Endodermal cell (in vitro differentiated cells): ENCODE measurements around the gene ATP6V1G1. TPM values are rescaled to one million over a fixed set of nuclear protein-coding genes. Genes with fewer than 3 reads are reported as not detected.
A peak's percentile ranks its signal among the peaks of the same experiment; 100 is the strongest.

Experiments
- DNase-seq: peaks from one replicate; pipeline ENCODE4 v3.0.0-alpha.2; 2017
- H3K27ac ChIP-seq: 2 replicates; pipeline ENCODE4 v1.5.1; 2013; ENCODE audit warnings: mild to moderate bottlenecking, low read depth, low read length, moderate library complexity
- H3K27me3 ChIP-seq: 2 replicates; pipeline ENCODE4 v1.6.1; 2013; ENCODE audit warnings: mild to moderate bottlenecking, low read length, moderate library complexity; ENCODE audit not compliant: insufficient read depth, control insufficient read depth, poor library complexity, severe bottlenecking
- H3K36me3 ChIP-seq: 2 replicates; pipeline ENCODE4 v1.7.0; 2013; ENCODE audit warnings: mild to moderate bottlenecking, low read length, moderate library complexity; ENCODE audit not compliant: control insufficient read depth, insufficient read depth
- H3K4me1 ChIP-seq: one replicate; pipeline ENCODE4 v1.7.0; 2013; ENCODE audit warnings: low read length; ENCODE audit not compliant: control insufficient read depth, insufficient read depth
- H3K4me3 ChIP-seq: 2 replicates; pipeline ENCODE4 v1.5.1; 2013; ENCODE audit warnings: mild to moderate bottlenecking, low read length, moderate library complexity
- H3K9ac ChIP-seq: 2 replicates; pipeline ENCODE4 v1.6.1; 2013; ENCODE audit warnings: mild to moderate bottlenecking, low read length, moderate library complexity; ENCODE audit not compliant: poor library complexity, severe bottlenecking; ENCODE audit errors: extremely low read depth
- H3K9me3 ChIP-seq: 2 replicates; pipeline ENCODE4 v1.6.1; 2013; ENCODE audit warnings: mild to moderate bottlenecking, low read length, moderate library complexity; ENCODE audit not compliant: control insufficient read depth
- H3K27ac Mint-ChIP-seq: 2 replicates; pipeline ENCODE4 v1.8.0; 2020; ENCODE audit warnings: mixed read lengths
- H3K27me3 Mint-ChIP-seq: 2 replicates; pipeline ENCODE4 v1.8.0; 2021; ENCODE audit warnings: mild to moderate bottlenecking, mixed read lengths; ENCODE audit not compliant: insufficient read depth
- H3K36me3 Mint-ChIP-seq: 2 replicates; pipeline ENCODE4 v1.8.0; 2020; ENCODE audit warnings: low read depth, mixed read lengths
- H3K4me1 Mint-ChIP-seq: 2 replicates; pipeline ENCODE4 v1.8.0; 2020; ENCODE audit warnings: mixed read lengths
- H3K4me3 Mint-ChIP-seq: 2 replicates; pipeline ENCODE4 v1.8.0; 2020; ENCODE audit warnings: mild to moderate bottlenecking, moderate library complexity, mixed read lengths
- H3K9me3 Mint-ChIP-seq: 2 replicates; pipeline ENCODE4 v1.8.0; 2020; ENCODE audit warnings: mild to moderate bottlenecking, mixed read lengths
- CTCF ChIP-seq: fragments of 200-600 bp; sonication (generic); conservative IDR thresholded peaks from 2 replicates; pipeline ENCODE4 v1.5.0; 2021; ENCODE audit warnings: antibody characterized with exemption, mild to moderate bottlenecking
- WGBS, 2 experiments: methylation state at CpG; one replicate each; pipeline versions ENCODE4 v1.1.5 to v1.1.7; 2013; ENCODE audit warnings: missing lambda C conversion rate in 2 of 2, mixed read lengths in 1 of 2; ENCODE audit not compliant: insufficient coverage in 1 of 2, insufficient read length in 1 of 2; 5-methylcytosine and 5-hydroxymethylcytosine counted together
- total RNA-seq, 2 donors: library from RNA; stranded (reverse); fragmentation: NEBNext Ultra II Directional in 1 of 2; extraction: Animal tissue kit (Norgen Biotek cat#: 25700) in 1 of 2; gene quantifications; 2 replicates in 1 of 2; 3 replicates in 1 of 2; pipeline ENCODE4 v1.2.1, GENCODE V29; 2021

The ATP6V1G1 gene
- total RNA-seq, 2 donors from 2014 or later = 123 TPM

- H3K27me3 ChIP-seq = no peaks in the 10 kb centered on the region
- Mint-ChIP-seq H3K27me3 (no peaks in the 10 kb centered on the region), H3K36me3 (peaks cover 44% of the 10 kb centered on the region), H3K27ac (peak overlapping the region; percentile 39), H3K4me3 (no peak overlapping the region), H3K4me1 (no peaks in the 10 kb centered on the region), H3K9me3 (no peaks in the 10 kb centered on the region)
- no peak overlapping the region for H3K9ac ChIP-seq
- no peak overlapping the region for H3K27ac ChIP-seq
- TF ChIP-seq CTCF = no peak
- H3K4me3 ChIP-seq = no peak overlapping the region
- no peaks in the 10 kb centered on the region for H3K9me3 ChIP-seq
- peaks cover 6% of the 10 kb centered on the region for H3K36me3 ChIP-seq
- DNase-seq = no peak
- H3K4me1 ChIP-seq = no peaks in the 10 kb centered on the region
- 93 to 100% methylated on average over 2 of the region's 2 CpGs for WGBS, 2 experiments
Measured at GRCh38 chr9:114621975-114622609, 34.5 kb downstream of the ATP6V1G1 start.

GRCh38 chr9:114624677-114625076 lies 37.1 kb downstream of the ATP6V1G1 start:
- Histone ChIP-seq H3K9ac (no peak overlapping the region), H3K9me3 (no peaks in the 10 kb centered on the region), H3K27ac (no peak overlapping the region), H3K27me3 (no peaks in the 10 kb centered on the region), H3K4me3 (no peak overlapping the region), H3K4me1 (no peaks in the 10 kb centered on the region), H3K36me3 (peaks cover 16% of the 10 kb centered on the region)
- no peaks in the 10 kb centered on the region for H3K4me1 Mint-ChIP-seq
- no peak for DNase-seq
- peaks cover 37% of the 10 kb centered on the region for H3K36me3 Mint-ChIP-seq
- H3K9me3 Mint-ChIP-seq = no peaks in the 10 kb centered on the region
- 95 to 100% methylated on average over 2 of the region's 2 CpGs for WGBS, 2 experiments
- TF ChIP-seq CTCF = no peak
- no peaks in the 10 kb centered on the region for H3K27me3 Mint-ChIP-seq
- no peak overlapping the region for H3K4me3 Mint-ChIP-seq
- no peak overlapping the region for H3K27ac Mint-ChIP-seq

GRCh38 chr9:114626415-114627020 lies 38.9 kb downstream of the ATP6V1G1 start:
- Histone ChIP-seq H3K27ac (no peak overlapping the region), H3K36me3 (peaks cover 16% of the 10 kb centered on the region), H3K4me1 (no peaks in the 10 kb centered on the region), H3K9me3 (no peaks in the 10 kb centered on the region), H3K4me3 (no peak overlapping the region), H3K9ac (no peak overlapping the region), H3K27me3 (no peaks in the 10 kb centered on the region)
- Mint-ChIP-seq H3K4me3 (no peak overlapping the region), H3K27me3 (no peaks in the 10 kb centered on the region), H3K4me1 (no peaks in the 10 kb centered on the region), H3K9me3 (no peaks in the 10 kb centered on the region), H3K27ac (no peak overlapping the region), H3K36me3 (peaks cover 39% of the 10 kb centered on the region)
- no peak for TF ChIP-seq CTCF
- DNase-seq = no peak
- WGBS, 2 experiments = 91 to 96% methylated on average over 4 of the region's 4 CpGs
